Mononuclear cell (primary cell): Measurements from ENCODE around the gene NTRK1. TPM values are rescaled to one million over a fixed set of nuclear protein-coding genes. Genes with fewer than 3 reads are reported as not detected.

Experiments
- H3K27me3 ChIP-seq: 2 replicates; pipeline ENCODE4 v1.6.0; 2011; ENCODE audit warnings: low read length, control low read depth; ENCODE audit not compliant: insufficient read depth
- H3K4me1 ChIP-seq: 2 replicates; pipeline ENCODE4 v1.5.1; 2011; ENCODE audit warnings: mild to moderate bottlenecking, low read length, control low read depth; ENCODE audit not compliant: insufficient read depth
- H3K4me3 ChIP-seq: 2 replicates; pipeline ENCODE4 v1.5.1; 2011; ENCODE audit warnings: mild to moderate bottlenecking, low read length, moderate library complexity
- H3K9me3 ChIP-seq: 2 replicates; pipeline ENCODE4 v1.5.1; 2011; ENCODE audit warnings: low read depth, mild to moderate bottlenecking, control low read depth, low read length
- total RNA-seq: library from RNA; depleted of rRNA; stranded (reverse); fragments of >200 nt; gene quantifications from one replicate; pipeline ENCODE4 v1.2.3, GENCODE V29; 2012

NTRK1 gene
- total RNA-seq, 1 donor: 0.31 TPM

DNA sequence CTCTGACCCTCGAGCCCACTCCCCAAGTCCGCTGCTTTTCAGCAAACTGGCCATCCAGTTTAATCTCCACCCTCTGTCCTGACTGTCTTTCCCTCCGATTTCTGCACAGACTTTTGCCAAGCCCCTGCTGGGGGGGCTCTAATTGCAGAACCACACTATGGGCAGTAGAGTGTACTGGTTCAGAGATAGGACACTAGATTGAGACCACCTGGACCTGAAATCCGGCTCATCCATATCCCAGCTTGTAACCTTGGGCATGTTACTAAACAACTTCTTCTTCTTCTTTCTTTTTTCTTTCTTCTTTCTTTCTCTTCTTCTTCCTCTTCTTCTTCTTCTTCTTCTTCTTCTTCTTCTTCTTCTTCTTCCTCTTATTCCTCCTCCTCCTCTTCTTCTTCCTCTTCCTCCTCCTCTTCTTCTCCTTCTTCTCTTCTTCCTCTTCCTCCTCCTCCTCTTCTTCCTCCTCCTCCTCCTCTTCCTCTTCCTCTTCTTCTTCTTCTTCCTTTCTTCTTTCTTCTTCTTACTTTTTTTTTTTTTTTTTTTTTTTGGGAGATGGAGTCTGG lies 67.5 kb downstream of the NTRK1 start:
- Histone ChIP-seq H3K4me3 (no peak overlapping the region), H3K4me1 (peaks cover 17% of the 10 kb centered on the region), H3K9me3 (no peaks in the 10 kb centered on the region), H3K27me3 (peaks cover 58% of the 10 kb centered on the region)

DNA sequence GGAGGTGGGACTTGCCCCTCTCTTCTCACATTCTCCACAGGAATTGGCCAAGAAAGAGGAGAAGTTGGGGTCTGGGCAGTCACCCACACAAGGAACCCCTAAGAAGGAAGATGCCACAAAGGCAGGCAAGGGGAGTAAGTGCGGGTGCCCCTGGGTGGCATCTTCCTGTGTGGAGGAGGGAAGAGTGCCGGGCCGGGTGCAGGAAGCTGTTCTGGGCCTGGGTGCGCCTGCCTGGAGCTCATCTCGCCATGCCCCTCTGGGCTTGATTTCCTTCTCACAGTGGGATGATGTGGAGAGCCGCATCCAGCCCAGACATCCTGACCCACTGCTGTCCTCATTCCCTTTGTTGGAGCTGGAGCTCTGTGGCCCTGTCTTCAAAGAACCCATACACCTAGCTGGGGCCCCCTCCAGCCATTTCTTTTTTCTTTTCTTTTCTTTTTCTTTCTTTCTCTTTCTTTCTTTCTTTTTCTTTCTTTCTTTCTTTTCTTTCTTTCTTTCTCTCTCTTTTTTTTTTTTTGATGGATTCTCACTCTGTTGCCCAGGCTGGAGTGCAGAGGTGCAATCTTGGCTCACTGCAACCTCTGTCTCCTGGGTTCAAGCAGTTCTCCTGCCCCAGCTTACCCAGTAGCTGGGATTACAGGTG lies 69.1 kb downstream of the NTRK1 start:
- peaks cover 44% of the 10 kb centered on the region for H3K27me3 ChIP-seq

DNA sequence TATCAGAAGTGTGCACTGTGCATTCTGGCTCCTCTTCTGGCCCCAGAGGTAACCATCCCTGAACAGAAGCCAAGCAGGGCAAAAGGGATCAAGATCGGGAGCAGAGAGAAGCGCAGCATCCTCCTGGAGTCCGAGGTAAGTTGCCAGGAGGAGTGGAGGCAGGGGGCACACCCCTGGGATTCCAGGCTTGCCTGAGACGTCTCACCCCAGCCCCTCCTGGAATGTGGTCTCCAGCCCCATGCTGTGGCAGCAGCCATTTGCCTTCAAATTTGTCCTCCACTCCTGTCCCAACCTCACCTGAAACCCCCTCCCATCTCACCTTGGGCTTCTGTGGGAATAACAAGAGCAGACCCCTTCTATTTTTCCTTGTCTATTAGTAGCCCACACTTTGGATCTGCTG lies 69.8 kb downstream of the NTRK1 start:
- no peak overlapping the region for H3K4me3 ChIP-seq
- no peaks in the 10 kb centered on the region for H3K9me3 ChIP-seq
- peaks cover 36% of the 10 kb centered on the region for H3K27me3 ChIP-seq
- H3K4me1 ChIP-seq: peaks cover 17% of the 10 kb centered on the region

More for the DNA sequence above, 69.1 kb downstream of the NTRK1 start:
- no peak overlapping the region for H3K4me3 ChIP-seq
- H3K9me3 ChIP-seq: no peaks in the 10 kb centered on the region
- H3K4me1 ChIP-seq: peaks cover 17% of the 10 kb centered on the region

Other genes starting within 250 kb of the NTRK1 start
- 0.21 TPM for gene HAPLN2, start 241.4 kb upstream of the NTRK1 start, total RNA-seq
- gene BCAN, start 218.7 kb upstream of the NTRK1 start, total RNA-seq: not detected
- not detected for gene NES, start 183.5 kb upstream of the NTRK1 start, total RNA-seq
- gene CRABP2, start 155.3 kb upstream of the NTRK1 start, total RNA-seq: 0.42 TPM
- 5.0 TPM for gene METTL25B, start 132.4 kb upstream of the NTRK1 start, total RNA-seq
- 36.0 TPM for gene ISG20L2, start 132.1 kb upstream of the NTRK1 start, total RNA-seq
- gene MRPL24, start 119.8 kb upstream of the NTRK1 start, total RNA-seq: 3.9 TPM
- gene HDGF, start 109.2 kb upstream of the NTRK1 start, total RNA-seq: 98.9 TPM
- 19.6 TPM for gene PRCC, start 93.3 kb upstream of the NTRK1 start, total RNA-seq
- 19.1 TPM for gene SH2D2A, start 44.0 kb upstream of the NTRK1 start, total RNA-seq
- gene INSRR, start 1.7 kb upstream of the NTRK1 start, total RNA-seq: not detected
- 1.7 TPM for gene PEAR1, start 32.9 kb downstream of the NTRK1 start, total RNA-seq
- gene LRRC71, start 59.8 kb downstream of the NTRK1 start, total RNA-seq: not detected
- 18.3 TPM for gene ARHGEF11, start 184.9 kb downstream of the NTRK1 start, total RNA-seq
- 0.10 TPM for gene ETV3L, start 238.9 kb downstream of the NTRK1 start, total RNA-seq